ENCODE results near the gene FZR1. TPM values are rescaled to one million over a fixed set of nuclear protein-coding genes. Genes with fewer than 3 reads are reported as not detected.

Gene FZR1
- total RNA-seq, 1 donor from 2014 or later: 45.3 TPM

GRCh38 chr19:3494051-3494450, 12.1 kb upstream of the FZR1 start:
- Mint-ChIP-seq H3K27me3 (ENCODE audit: insufficient read depth) (no peaks in the 10 kb centered on the region), H3K4me3 (peak overlapping the region; percentile 39), H3K36me3 (ENCODE audit: low read depth) (peaks cover 28% of the 10 kb centered on the region), H3K4me1 (ENCODE audit: low read depth) (peaks cover 16% of the 10 kb centered on the region), H3K27ac (no peak overlapping the region), H3K9me3 (no peaks in the 10 kb centered on the region)
- intact Hi-C loops (cut with micrococcal nuclease): loop anchor here (2.0 kb wide), 1 partner anchor 15 kb away; no protein-coding TSS in a partner anchor
- DNase-seq (ENCODE audit: low spot score): no peak

GRCh38 chr19:3494559-3494958, 11.6 kb upstream of the FZR1 start:
- peak overlapping the region; percentile 39 for H3K4me3 Mint-ChIP-seq
- peaks cover 19% of the 10 kb centered on the region for H3K4me1 Mint-ChIP-seq (ENCODE audit: low read depth)

GRCh38 chr19:3496392-3497273, 9.5 kb upstream of the FZR1 start:
- Mint-ChIP-seq H3K27ac (peak overlapping the region; percentile 34), H3K4me1 (ENCODE audit: low read depth) (peaks cover 27% of the 10 kb centered on the region), H3K36me3 (ENCODE audit: low read depth) (peaks cover 30% of the 10 kb centered on the region), H3K4me3 (no peak overlapping the region), H3K27me3 (ENCODE audit: insufficient read depth) (peaks cover 2% of the 10 kb centered on the region), H3K9me3 (no peaks in the 10 kb centered on the region)
- DNase-seq (ENCODE audit: low spot score): no peak
- intact Hi-C loops (cut with micrococcal nuclease): no loop called here

More at GRCh38 chr19:3494559-3494958, 11.6 kb upstream of the FZR1 start:
- no peaks in the 10 kb centered on the region for H3K9me3 Mint-ChIP-seq
- peaks cover 30% of the 10 kb centered on the region for H3K36me3 Mint-ChIP-seq (ENCODE audit: low read depth)
- DNase-seq (ENCODE audit: low spot score): peak; percentile 54
- intact Hi-C loops (cut with micrococcal nuclease): loop anchor here (2.0 kb wide), 1 partner anchor 16 kb away; no protein-coding TSS in a partner anchor
- no peaks in the 10 kb centered on the region for H3K27me3 Mint-ChIP-seq (ENCODE audit: insufficient read depth)
- H3K27ac Mint-ChIP-seq: peak overlapping the region; percentile 29

- peaks cover 2% of the 10 kb centered on the region for H3K27me3 Mint-ChIP-seq (ENCODE audit: insufficient read depth)
- peaks cover 26% of the 10 kb centered on the region for H3K36me3 Mint-ChIP-seq (ENCODE audit: low read depth)
- intact Hi-C loops (cut with micrococcal nuclease): no loop called here
- no peak overlapping the region for H3K4me3 Mint-ChIP-seq
- no peak for DNase-seq (ENCODE audit: low spot score)
- H3K27ac Mint-ChIP-seq: no peak overlapping the region
- no peaks in the 10 kb centered on the region for H3K9me3 Mint-ChIP-seq
- peaks cover 27% of the 10 kb centered on the region for H3K4me1 Mint-ChIP-seq (ENCODE audit: low read depth)
Observed at GRCh38 chr19:3497757-3498520, 8.2 kb upstream of the FZR1 start.

- H3K36me3 Mint-ChIP-seq (ENCODE audit: low read depth): peaks cover 17% of the 10 kb centered on the region
- no peak for DNase-seq (ENCODE audit: low spot score)
- intact Hi-C loops (cut with micrococcal nuclease): loop anchor here (2.0 kb wide), 1 partner anchor 65 kb away; no protein-coding TSS in a partner anchor
- H3K27me3 Mint-ChIP-seq (ENCODE audit: insufficient read depth): peaks cover 2% of the 10 kb centered on the region
- peaks cover 31% of the 10 kb centered on the region for H3K4me1 Mint-ChIP-seq (ENCODE audit: low read depth)
- peak overlapping the region; percentile 97 for H3K27ac Mint-ChIP-seq
- H3K4me3 Mint-ChIP-seq: peak overlapping the region; percentile 91
- H3K9me3 Mint-ChIP-seq: no peaks in the 10 kb centered on the region
Observed at GRCh38 chr19:3499738-3500428, 6.2 kb upstream of the FZR1 start.

DNA sequence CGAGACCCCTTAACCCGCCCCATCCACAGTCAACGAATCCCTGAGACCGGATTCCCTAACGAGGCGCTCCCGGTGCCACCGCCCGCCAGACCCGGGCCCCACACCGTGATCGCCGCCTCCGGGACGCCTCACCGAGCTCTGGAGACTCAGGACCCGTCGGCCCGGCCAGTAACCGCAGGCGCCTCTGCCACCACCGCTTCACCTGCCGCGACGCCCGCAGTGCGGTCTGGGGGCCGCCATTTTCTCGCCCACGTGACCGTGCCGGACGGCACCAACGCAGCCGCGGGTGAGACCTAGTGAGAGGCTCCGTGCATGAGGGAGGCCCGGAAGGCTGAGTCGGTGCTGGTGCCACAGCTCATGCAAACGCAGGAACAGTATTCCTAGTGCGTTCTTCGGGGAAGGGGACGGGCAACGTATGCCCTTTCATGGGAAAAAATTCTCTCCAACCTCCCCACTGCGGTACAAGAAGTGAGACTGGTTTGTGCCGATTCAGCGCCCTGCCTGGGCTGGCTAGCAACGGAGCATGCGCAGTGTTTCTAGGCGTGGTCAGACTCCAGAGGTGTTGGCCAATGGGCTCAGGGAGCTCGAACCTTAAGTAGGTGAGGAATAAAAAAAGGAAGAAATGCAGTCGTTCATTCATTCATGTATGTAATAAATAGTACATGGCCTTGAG, 5.5 kb upstream of the FZR1 start, which contains the start of gene DOHH:
DOHH (minus strand) TSS at position 246 of the 673 bp plus-strand sequence. CDS start 3,860 bp downstream, outside the sequence.
- Mint-ChIP-seq H3K36me3 (ENCODE audit: low read depth) (peaks cover 17% of the 10 kb centered on the region), H3K27me3 (ENCODE audit: insufficient read depth) (peaks cover 2% of the 10 kb centered on the region), H3K4me1 (ENCODE audit: low read depth) (peaks cover 35% of the 10 kb centered on the region), H3K27ac (peak within 1 kb of the TSS; percentile 97), H3K4me3 (peak within 1 kb of the TSS; percentile 91), H3K9me3 (no peaks in the 10 kb centered on the region)
- intact Hi-C loops (cut with micrococcal nuclease): loop anchor here (2.0 kb wide), 1 partner anchor 66 kb away; no protein-coding TSS in a partner anchor
- DNase-seq (ENCODE audit: low spot score): peak; percentile 92

DNA sequence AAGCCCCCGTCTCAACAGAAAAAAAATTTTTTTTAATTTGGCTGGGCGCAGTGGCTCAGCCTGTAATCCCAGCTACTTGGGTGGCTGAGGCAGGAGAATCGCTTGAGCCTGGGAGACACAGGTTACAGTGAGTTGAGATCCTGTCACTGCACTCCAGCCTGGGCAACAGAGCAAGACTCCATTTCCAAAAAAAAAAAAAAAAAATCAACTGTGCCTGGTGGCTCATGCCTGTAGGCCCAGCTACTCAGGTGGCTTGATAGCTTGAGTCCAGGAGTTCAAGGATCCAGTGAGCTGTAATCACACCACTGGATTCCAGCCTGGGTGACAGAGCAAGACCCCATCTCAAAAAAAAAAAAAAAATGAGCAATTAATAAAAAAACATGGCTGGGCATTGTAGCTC, 4.3 kb upstream of the FZR1 start:
- DNase-seq (ENCODE audit: low spot score): no peak
- H3K27me3 Mint-ChIP-seq (ENCODE audit: insufficient read depth): peaks cover 2% of the 10 kb centered on the region
- H3K4me1 Mint-ChIP-seq (ENCODE audit: low read depth): peaks cover 39% of the 10 kb centered on the region
- no peak overlapping the region for H3K4me3 Mint-ChIP-seq
- no peak overlapping the region for H3K27ac Mint-ChIP-seq
- H3K9me3 Mint-ChIP-seq: no peaks in the 10 kb centered on the region
- peaks cover 15% of the 10 kb centered on the region for H3K36me3 Mint-ChIP-seq (ENCODE audit: low read depth)
- intact Hi-C loops (cut with micrococcal nuclease): loop anchor here (2.0 kb wide), 1 partner anchor 67 kb away; no protein-coding TSS in a partner anchor

- Mint-ChIP-seq H3K27me3 (ENCODE audit: insufficient read depth) (peaks cover 2% of the 10 kb centered on the region), H3K4me3 (no peak overlapping the region), H3K27ac (no peak overlapping the region), H3K36me3 (ENCODE audit: low read depth) (peaks cover 10% of the 10 kb centered on the region), H3K4me1 (ENCODE audit: low read depth) (peaks cover 39% of the 10 kb centered on the region), H3K9me3 (no peaks in the 10 kb centered on the region)
- intact Hi-C loops (cut with micrococcal nuclease): no loop called here
- DNase-seq (ENCODE audit: low spot score): no peak
Observed at GRCh38 chr19:3503036-3503572, 3.0 kb upstream of the FZR1 start.

- intact Hi-C loops (cut with micrococcal nuclease): loop anchor here (5.0 kb wide), 1 partner anchor 1342 kb away; the partner anchor contains the start of gene DOT1L
- Mint-ChIP-seq H3K4me1 (ENCODE audit: low read depth) (peaks cover 37% of the 10 kb centered on the region), H3K27me3 (ENCODE audit: insufficient read depth) (peaks cover 2% of the 10 kb centered on the region), H3K27ac (peak overlapping the region; percentile 24), H3K36me3 (ENCODE audit: low read depth) (peaks cover 6% of the 10 kb centered on the region), H3K9me3 (no peaks in the 10 kb centered on the region), H3K4me3 (peak overlapping the region; percentile 87)
- DNase-seq (ENCODE audit: low spot score): no peak
Observed at GRCh38 chr19:3504735-3505134, 1.4 kb upstream of the FZR1 start.

DNA sequence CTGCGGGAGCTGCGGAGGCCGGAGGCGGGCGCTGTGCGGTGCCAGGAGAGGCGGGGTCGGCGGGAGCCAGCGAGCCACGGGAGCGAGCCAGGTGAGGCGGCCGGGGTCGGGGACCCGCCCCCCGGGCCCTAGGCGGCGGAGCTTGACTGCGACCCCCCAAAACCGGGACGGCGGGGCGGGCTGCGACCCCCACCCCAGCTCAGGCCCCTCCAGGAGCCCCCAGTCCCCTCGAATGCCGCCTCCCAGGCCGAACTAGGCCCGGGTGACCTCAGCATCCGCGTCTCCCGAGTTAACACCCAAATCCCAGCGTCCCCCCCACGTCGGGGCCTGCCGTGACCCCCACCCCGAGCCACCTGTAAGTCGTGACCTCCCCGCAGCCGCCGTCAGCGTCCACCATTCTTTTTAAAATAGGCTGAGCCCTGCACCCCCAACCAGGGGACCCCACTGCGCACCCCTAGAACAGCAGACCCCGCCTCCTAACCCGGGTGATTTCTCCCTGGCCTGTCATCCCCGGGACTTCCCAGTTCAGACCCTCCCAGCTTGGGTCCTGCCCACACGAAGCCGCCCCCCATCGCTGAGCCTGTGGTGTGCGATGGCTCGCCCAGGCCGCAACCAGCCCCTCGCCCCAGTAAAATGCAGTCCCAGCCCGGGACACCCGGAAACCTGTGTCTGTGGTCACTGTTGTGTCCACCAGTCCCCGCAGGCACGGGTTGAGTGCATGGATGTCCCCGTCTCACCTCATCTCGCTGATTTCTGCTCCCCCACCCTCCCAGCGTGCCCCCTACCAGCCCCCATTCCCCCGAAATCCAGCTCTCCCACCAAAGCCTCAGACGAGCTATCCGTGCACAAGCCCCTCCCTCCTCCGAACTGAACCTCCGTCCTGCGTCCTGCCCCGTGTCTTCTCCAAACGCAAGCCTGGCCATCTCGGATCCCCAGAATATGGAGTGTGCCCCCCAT, 551 bp downstream of the FZR1 start:
- DNase-seq (ENCODE audit: low spot score): peak; percentile 31
- peaks cover 10% of the 10 kb centered on the region for H3K36me3 Mint-ChIP-seq (ENCODE audit: low read depth)
- H3K9me3 Mint-ChIP-seq: no peaks in the 10 kb centered on the region
- H3K27me3 Mint-ChIP-seq (ENCODE audit: insufficient read depth): no peaks in the 10 kb centered on the region
- H3K4me1 Mint-ChIP-seq (ENCODE audit: low read depth): peaks cover 40% of the 10 kb centered on the region
- intact Hi-C loops (cut with micrococcal nuclease): loop anchor here (1.0 to 5.0 kb wide), 7 partner anchors 51 to 1344 kb away; partner anchors contain the start of genes CHAF1A, DOT1L, HMG20B and MFSD12
- peak overlapping the region; percentile 93 for H3K4me3 Mint-ChIP-seq
- H3K27ac Mint-ChIP-seq: peak overlapping the region; percentile 91

All from activated T-helper 1 cell treated with anti-CD3 and anti-CD28 coated beads, Interleukin-12 subunit alpha, Interleukin-12 subunit beta, Interleukin-2, Interleukin-4 antibody, amounts not matched to agents 30 ng/mL and 10 ng/mL and 1 ng/mL, durations not matched to agents 14 hours and 24 hours and 36 hours (primary cell).